Brain microvascular endothelial cell (primary cell): ENCODE results near the gene NLRP7.
"Not testable (repeated sequence)": the region's sequence is repeated elsewhere in the genome, so short reads cannot be mapped to it uniquely, and the experiment has no call there.

ENCODE experiments used
- DNase-seq: peaks from one replicate; pipeline ENCODE4 v3.0.0-alpha.2; 2020
- H3K27ac ChIP-seq: fragments of 250-450 bp; sonication (Bioruptor Pico); 2 replicates; pipeline ENCODE4 v1.5.1; 2020; ENCODE audit warnings: mild to moderate bottlenecking, moderate library complexity
- H3K27me3 ChIP-seq: fragments of 250-450 bp; sonication (Bioruptor Pico); replicated peaks from 2 replicates; pipeline ENCODE4 v1.5.1; 2020; ENCODE audit warnings: mild to moderate bottlenecking
- H3K36me3 ChIP-seq: fragments of 250-450 bp; sonication (Bioruptor Pico); replicated peaks from 2 replicates; pipeline ENCODE4 v1.5.1; 2020; ENCODE audit warnings: mild to moderate bottlenecking
- H3K4me3 ChIP-seq: 2 replicates; pipeline ENCODE4 v1.5.1; 2011; ENCODE audit warnings: low read depth, mild to moderate bottlenecking, control low read depth, low read length, moderate library complexity
- in situ Hi-C: cut with HindIII; loops from 2 replicates; pipeline ENCODE4 v1.10.0; 2017; ENCODE audit warnings: low sequenced_read_pairs, low pct_ligation_motif_present
- TF ChIP-seq, protein P1 (sequence below): IDR thresholded peaks from 2 replicates; pipeline ENCODE4 v1.5.1; 2011; ENCODE audit warnings: low read depth, mild to moderate bottlenecking, moderate library complexity, low read length, control low read depth, inconsistent platforms; ENCODE audit errors: missing control alignments

NLRP7 gene

GRCh38 chr19:54959840-54960239, 12.5 kb upstream of the NLRP7 start:
- no peaks in the 10 kb centered on the region for H3K36me3 ChIP-seq
- no peak overlapping the region for H3K27ac ChIP-seq
- in situ Hi-C loops: no loop called here
- no peak overlapping the region for H3K4me3 ChIP-seq
- H3K27me3 ChIP-seq: no peaks in the 10 kb centered on the region
- TF ChIP-seq, protein P1, sequence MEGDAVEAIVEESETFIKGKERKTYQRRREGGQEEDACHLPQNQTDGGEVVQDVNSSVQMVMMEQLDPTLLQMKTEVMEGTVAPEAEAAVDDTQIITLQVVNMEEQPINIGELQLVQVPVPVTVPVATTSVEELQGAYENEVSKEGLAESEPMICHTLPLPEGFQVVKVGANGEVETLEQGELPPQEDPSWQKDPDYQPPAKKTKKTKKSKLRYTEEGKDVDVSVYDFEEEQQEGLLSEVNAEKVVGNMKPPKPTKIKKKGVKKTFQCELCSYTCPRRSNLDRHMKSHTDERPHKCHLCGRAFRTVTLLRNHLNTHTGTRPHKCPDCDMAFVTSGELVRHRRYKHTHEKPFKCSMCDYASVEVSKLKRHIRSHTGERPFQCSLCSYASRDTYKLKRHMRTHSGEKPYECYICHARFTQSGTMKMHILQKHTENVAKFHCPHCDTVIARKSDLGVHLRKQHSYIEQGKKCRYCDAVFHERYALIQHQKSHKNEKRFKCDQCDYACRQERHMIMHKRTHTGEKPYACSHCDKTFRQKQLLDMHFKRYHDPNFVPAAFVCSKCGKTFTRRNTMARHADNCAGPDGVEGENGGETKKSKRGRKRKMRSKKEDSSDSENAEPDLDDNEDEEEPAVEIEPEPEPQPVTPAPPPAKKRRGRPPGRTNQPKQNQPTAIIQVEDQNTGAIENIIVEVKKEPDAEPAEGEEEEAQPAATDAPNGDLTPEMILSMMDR: no peak
- DNase-seq: no peak

GRCh38 chr19:54955376-54955775, 8.0 kb upstream of the NLRP7 start:
- in situ Hi-C loops: no loop called here
- TF ChIP-seq, protein P1: no peak
- H3K27me3 ChIP-seq: no peaks in the 10 kb centered on the region
- H3K27ac ChIP-seq: no peak overlapping the region
- H3K36me3 ChIP-seq: no peaks in the 10 kb centered on the region
- DNase-seq: no peak
- H3K4me3 ChIP-seq: no peak overlapping the region

- in situ Hi-C loops, DNase-seq, H3K4me3 ChIP-seq, H3K27me3 ChIP-seq, H3K27ac ChIP-seq, H3K36me3 ChIP-seq: not testable (repeated sequence)
Measured at GRCh38 chr19:54953345-54953713, 6.0 kb upstream of the NLRP7 start.

DNA sequence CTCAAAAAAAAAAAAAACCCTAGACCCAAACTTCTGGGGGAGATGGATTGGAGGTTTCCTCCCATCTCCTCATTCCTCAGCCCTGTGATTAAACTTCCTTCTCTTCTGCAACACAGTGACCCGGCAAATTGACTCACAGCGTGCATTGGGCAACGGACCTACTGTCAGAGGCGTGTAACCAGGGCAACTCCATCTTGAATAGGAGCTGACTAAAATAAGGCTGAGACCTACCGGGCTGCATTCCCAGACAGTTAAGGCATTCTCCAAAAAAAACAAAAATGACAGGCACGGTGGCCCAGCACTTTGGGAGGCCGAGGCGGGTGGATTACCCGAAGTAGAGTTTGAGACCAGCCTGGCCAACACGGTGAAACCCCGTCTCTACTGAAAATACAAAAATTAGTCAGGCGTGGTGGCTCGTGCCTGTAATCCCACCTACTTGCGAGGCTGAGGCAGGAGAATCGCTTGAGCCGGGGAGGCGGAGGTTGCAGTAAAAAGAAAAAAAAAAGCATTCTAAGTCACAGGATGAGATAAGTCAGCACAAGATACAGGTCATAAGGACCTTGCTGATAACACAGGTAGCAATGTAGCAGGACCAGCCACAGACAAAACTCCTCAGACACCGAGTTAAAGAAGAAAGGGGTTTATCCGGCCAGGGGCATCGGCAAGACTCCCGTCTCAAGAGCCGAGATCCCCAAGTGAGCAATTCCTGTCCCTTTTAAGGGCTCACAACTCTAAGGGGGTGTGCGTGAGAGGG, 5.4 kb upstream of the NLRP7 start:
- Histone ChIP-seq H3K27me3 (no peaks in the 10 kb centered on the region), H3K27ac (no peak overlapping the region), H3K36me3 (no peaks in the 10 kb centered on the region), H3K4me3 (no peak overlapping the region)
- TF ChIP-seq, protein P1: no peak
- in situ Hi-C loops: no loop called here
- peak; percentile 54 for DNase-seq

GRCh38 chr19:54950580-54950979, 3.2 kb upstream of the NLRP7 start:
- H3K4me3 ChIP-seq, H3K36me3 ChIP-seq, in situ Hi-C loops, H3K27ac ChIP-seq, H3K27me3 ChIP-seq, DNase-seq: not testable (repeated sequence)

- H3K27ac ChIP-seq: no peak overlapping the region
- H3K27me3 ChIP-seq: no peaks in the 10 kb centered on the region
- in situ Hi-C loops: no loop called here
- no peak for DNase-seq
- no peak overlapping the region for H3K4me3 ChIP-seq
- TF ChIP-seq, protein P1: no peak
- H3K36me3 ChIP-seq: no peaks in the 10 kb centered on the region
Measured at GRCh38 chr19:54949412-54949811, 2.1 kb upstream of the NLRP7 start.

- in situ Hi-C loops: not testable (repeated sequence)
Measured at GRCh38 chr19:54943772-54944361, 3.5 kb downstream of the NLRP7 start.

DNA sequence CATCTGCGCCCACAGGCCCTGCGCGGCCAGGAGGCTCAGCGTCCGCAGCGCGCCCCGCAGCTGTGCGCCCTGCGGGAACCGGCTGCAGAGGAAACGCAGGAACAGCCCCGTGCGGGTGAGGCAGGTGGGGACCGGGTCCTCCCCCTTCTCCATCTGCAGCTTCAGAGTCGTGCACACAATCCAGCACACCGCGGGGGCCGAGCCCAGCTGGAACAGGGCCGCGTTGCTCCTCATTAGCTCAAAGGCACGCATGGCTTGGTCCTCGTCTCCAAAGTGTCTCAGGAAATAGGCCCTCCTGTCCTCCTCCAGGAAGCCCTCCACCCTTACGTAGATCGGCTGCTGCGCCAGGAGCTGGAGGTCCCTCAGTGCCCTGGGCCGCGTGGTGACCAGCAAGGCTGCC, 7.8 kb downstream of the NLRP7 start:
- DNase-seq, in situ Hi-C loops, H3K36me3 ChIP-seq, H3K4me3 ChIP-seq, H3K27ac ChIP-seq, H3K27me3 ChIP-seq: not testable (repeated sequence)

More at GRCh38 chr19:54943772-54944361, 3.5 kb downstream of the NLRP7 start:
- not testable (repeated sequence) for H3K4me3 ChIP-seq, H3K27me3 ChIP-seq, H3K27ac ChIP-seq, H3K36me3 ChIP-seq, DNase-seq
